Right ventricle myocardium inferior (tissue), 1 donor: ENCODE results near the gene RECQL5. TPM values are rescaled to one million over a fixed set of nuclear protein-coding genes. Genes with fewer than 3 reads are reported as not detected.
"Not testable (repeated sequence)": the region's sequence is repeated elsewhere in the genome, so short reads cannot be mapped to it uniquely, and the experiment has no call there.

Experiments used
- ATAC-seq: fragments of 200-7000 bp; cut with Tn5 transposase; one replicate; pipeline ENCODE4 v1.9.1; 2020; ENCODE audit warnings: mild to moderate bottlenecking, moderate library complexity
- DNase-seq: peaks from one replicate; pipeline ENCODE4 v3.0.0; 2021; ENCODE audit errors: missing footprints
- intact Hi-C: fragments of 100-400 bp; cut with DNase I; formaldehyde crosslinking; loops from one replicate; pipeline ENCODE4 v1.11.0; 2022
- total RNA-seq: library from RNA; stranded (reverse); fragmentation: NEBNext Ultra II Directional; extraction: Animal tissue kit (Norgen Biotek cat#: 25700); gene quantifications from one replicate; pipeline ENCODE4 v1.2.1, GENCODE V29; 2021
- donor health status: DM: no; HTN: yes; CAD: no; lungs with severe emphysema.

RECQL5 gene
- total RNA-seq, 1 donor from 2014 or later = 15.9 TPM

DNA sequence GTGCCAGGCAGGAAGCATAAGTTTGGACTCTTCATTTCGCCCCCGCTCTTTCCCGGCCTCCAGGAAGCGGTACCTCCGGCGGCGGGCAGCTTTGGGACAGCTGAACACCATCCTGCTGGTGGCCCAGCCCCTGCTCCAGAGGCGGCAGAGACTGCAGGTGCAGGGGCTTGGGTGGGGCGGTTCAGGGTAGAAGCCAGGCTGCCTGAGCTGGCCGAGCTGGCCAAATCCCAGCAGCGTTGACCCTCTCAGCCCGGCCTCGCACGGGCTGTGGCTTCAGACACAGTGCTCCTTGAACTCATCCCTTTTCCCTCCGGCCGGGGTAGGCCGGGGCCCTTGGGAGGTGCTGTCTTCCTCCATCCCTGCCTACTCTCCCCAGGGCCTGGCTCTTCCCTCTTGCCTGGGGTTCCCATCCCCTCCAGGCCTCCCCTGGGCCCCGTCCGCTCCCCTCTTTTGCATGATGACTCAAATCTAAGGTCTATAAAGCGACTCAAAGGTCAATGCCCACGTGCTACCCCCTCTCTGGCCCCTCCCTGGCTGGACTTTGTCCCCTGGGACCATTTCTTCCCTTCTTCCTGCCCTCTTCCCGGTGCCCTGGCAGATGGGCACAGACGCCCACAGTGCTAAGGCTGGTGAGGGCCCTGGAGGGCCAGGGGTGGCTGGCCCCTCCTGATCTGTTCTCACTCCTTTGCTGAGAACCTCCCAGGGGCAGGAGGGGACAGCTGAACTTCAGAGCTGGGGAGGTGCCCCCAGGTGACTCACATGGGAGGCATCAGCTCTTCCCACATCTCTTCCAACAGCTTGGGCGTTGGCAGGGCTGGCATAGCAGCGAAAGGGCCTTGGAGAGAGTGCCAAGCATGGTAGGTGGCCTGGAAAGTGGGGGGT lies 56.6 kb downstream of the RECQL5 start:
- DNase-seq (no peak), ATAC-seq (no peak)
- intact Hi-C loops = no loop called here

DNA sequence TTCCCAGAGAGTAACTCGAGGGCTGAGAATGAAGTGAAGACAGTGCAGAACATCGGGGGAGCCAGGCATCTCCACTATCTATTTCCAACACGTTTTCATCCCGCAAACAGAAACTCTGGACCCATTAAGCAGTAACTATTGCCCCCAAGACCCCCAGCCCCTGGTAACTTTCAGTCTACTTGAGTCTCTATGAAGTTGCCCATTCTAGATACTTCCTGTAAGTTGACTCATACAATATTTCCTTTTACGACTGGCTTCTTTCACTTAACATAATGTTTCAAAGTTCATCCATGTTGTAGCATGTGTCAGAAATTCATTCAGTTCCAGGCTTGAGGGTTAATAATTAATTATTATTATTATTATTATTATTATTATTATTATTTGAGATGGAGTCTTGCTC lies 59.9 kb downstream of the RECQL5 start:
- intact Hi-C loops = no loop called here
- ATAC-seq (no peak), DNase-seq (no peak)

DNA sequence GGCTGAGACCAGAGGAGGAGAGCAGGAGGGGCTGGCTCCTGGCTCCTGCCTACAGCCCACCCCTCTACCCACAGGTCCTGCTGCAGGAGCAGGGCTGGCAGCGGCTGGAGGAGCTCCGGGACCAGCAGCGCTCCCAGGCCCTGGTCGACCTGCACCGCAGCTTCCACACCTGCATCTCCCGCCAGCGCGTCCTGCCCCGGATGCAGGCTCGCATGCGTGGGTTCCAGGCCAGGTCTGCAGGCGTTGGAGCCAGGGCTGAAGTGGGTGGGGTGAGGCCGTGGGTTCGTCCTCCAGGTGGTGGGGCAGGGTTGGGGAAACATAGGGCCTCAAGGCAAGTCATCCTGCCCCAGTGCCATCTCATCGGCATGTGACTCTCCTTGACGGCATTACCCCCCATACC lies 61.2 kb downstream of the RECQL5 start:
- no peak for DNase-seq
- intact Hi-C loops = no loop called here
- ATAC-seq = no peak

DNA sequence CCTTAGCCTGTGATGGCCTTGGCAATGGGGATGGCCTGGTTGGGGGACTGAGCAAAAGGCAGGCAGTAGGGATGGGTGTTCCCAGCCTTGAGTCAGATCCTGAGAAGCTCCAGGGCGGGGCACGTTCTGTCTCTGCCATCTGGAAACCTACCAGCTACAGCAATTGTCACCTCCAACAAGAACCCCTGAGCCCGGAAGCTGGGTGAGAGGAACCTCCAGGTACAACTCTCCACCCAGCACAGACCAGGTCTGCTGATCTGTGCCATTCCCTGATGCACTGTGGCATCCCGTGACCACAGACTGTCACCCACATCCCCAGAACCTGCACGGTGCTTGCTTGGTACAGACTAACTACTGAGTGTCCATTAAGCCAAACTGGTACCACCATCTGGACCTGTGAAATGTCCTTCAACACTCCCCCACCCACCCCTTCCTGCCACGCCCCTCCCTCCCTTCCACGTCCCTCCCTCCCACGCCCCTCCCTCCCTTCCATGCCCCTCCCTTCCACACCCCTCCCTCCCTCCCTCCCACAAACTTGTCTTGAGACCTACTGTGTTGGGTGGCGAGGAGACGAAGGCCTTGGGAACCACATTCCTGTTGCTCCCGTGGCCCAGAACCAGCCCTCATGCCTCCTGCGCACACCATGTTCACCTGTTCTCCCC lies 62.8 kb downstream of the RECQL5 start:
- DNase-seq (no peak), ATAC-seq (no peak)
- intact Hi-C loops = no loop called here

DNA sequence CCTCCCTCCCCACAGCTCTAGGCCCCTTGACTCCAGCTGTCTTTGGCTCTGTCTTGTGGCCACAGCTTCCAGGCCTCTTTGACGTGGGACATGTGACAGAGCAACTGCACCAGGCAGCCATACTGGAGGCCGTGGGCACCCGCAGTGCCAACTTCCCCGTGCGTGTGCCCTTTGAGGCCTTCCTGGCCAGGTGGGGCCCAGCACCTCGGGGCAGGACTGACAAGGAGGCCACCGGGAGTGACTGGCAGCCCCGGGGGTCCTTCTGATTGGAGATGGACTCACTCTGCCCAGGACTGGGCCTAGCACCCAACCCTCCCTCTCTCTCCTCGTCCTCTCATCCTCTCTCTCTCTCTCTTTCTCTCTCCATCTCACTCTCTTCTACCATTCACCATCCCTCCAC lies 63.8 kb downstream of the RECQL5 start:
- ATAC-seq (no peak), DNase-seq (no peak)
- intact Hi-C loops = no loop called here

DNA sequence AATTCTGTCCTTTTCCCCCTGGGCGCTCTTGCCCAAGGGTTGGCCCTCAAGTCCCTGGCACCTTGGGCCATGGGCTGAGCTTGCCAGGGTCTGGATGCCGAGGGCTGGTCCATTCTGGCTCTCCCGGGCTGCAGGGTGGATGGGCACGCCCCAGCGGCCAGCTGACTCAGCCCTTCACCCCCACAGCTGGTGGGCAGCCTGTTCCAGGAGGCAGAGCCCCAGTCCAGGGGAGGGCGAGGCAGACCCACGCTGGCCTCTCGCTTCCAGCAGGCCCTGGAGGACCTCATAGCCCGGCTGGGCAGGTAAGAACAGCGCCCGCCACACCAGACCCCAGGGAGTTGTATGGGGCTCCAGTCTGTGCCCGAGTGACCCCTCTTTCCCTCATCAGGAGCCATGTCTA lies 64.3 kb downstream of the RECQL5 start:
- no peak for ATAC-seq
- intact Hi-C loops = no loop called here
- DNase-seq = no peak

DNA sequence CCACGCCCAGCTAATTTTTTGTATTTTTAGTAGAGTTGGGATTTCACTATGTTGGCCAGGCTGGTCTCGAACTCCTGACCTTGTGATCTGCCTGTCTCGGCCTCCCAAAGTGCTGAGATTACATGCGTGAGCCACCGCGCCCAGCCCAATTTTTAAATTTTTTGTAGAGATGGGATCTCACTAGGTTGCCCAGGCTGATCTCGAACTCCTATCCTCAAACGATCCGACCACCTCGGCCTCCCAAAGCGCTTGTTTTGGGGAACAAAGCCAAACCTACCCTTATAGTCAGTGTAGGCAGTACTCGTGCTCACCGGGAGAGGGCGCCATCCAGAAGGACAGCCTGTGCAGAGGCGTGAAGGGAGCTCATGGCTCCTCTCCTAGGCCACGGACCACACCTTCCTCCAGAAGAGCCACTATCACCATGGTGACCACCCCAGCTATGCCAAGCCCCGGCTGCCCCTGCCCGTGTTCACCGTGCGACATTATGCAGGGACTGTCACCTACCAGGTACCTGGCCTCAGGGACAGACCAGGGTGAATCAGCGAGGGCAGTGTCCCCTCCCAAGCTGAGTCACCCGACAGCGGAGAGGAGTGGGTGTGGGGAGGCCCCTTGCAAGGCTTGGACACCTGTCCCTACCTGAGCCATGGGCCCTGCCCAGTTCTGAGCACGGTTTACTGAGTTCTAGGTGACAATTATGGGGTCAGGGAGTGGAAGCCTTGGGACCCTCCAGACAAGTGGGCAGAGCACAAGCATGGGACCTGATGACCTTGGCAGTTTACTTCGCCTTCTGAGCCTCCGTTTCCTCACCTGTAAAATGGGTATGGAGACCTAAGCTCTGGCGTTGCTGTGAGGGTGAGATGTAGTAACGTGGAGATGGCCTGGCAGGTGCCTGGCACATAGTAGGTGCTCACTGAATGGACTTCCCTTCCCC lies 65.6 kb downstream of the RECQL5 start:
- intact Hi-C loops = no loop called here
- DNase-seq (no peak), ATAC-seq (no peak)

DNA sequence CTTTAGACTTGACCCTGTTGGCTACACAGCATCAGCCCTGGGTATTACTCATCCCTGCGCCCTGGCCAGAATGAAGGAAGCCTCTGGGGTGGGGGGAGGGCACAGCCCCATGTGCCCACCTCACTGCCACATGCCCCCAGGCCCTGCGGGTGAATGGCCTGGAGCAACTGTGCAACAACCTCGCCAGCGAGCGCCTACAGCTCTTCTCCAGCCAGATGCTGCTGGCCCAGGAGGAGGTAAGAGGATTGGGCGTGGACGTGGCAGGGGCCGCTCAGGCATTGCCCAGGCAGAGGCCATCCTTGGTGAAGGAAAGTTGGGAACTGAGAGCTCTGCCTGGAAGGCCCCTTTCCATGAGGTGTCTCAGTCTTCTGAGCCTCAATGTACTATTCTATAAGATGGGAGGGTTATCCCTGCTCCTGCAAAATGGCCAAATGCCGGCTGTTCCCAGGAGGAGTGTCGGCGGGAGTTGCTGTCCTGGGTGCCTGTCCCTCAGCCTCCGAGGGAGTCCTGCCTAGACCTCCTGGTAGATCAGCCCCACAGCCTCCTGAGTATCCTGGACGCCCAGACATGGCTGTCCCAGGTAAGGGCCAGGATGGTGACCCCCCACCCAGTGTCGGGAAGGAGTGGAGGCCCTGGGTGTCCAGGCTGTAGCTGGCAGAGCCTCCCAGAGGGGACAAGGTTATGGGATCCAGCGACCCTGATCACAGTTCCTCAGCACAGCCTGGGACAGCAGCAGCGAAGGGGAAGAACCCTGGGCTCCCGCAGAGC lies 70.5 kb downstream of the RECQL5 start:
- ATAC-seq = no peak
- intact Hi-C loops = no loop called here
- no peak for DNase-seq

DNA sequence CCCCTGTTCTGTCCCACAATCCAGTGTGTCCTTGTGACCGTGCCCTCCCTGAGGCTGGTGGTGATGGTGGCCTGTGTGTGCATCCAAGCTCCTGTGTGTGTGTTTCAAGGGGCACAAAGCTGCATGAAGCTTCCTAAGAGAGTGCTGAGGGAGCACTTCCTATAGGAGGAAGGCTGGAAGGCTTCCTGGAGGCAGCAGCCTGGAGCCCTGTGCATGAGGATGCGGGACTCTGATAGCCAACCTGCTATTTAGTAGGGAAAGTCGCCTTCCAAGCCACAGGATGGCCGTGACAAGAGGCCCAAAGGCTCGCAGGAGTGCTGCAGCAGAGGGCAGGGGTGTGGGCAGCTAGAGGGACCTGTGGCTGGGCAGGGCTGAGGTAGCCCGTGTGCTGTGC lies 71.0 kb downstream of the RECQL5 start:
- DNase-seq = no peak
- ATAC-seq = no peak
- intact Hi-C loops = no loop called here

DNA sequence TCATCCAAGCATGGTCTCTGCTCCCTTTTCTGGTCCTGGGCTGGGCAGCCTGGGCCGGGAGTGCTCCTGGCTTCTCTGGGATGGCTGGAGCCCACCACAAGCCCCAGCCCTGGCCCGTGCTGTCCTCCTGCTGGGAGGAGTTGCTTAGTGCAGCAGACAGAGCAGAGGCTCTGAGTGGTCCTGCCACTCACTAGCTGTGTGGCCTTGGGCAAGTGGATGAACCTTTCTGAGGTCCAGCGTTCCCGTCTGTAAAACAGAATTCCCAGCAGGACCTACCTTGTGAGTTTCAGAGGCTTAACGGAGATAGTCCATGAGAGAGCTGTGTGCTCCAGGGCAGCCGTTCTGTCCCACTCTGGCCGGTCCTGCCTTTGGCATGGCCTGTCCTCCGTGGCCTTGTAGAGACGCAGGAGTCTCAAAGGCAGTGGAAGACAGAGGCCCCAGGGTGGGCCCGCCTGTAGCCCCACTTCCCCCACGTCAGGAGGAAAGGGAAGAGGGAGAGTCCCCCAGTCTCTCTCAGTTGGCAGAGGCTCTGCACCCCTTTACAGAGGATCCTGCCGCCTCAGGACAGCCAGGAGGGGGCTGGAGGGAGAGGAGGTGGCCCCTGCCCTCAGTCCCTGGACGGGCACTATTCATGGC lies 71.6 kb downstream of the RECQL5 start:
- intact Hi-C loops = no loop called here
- ATAC-seq = no peak
- no peak for DNase-seq

DNA sequence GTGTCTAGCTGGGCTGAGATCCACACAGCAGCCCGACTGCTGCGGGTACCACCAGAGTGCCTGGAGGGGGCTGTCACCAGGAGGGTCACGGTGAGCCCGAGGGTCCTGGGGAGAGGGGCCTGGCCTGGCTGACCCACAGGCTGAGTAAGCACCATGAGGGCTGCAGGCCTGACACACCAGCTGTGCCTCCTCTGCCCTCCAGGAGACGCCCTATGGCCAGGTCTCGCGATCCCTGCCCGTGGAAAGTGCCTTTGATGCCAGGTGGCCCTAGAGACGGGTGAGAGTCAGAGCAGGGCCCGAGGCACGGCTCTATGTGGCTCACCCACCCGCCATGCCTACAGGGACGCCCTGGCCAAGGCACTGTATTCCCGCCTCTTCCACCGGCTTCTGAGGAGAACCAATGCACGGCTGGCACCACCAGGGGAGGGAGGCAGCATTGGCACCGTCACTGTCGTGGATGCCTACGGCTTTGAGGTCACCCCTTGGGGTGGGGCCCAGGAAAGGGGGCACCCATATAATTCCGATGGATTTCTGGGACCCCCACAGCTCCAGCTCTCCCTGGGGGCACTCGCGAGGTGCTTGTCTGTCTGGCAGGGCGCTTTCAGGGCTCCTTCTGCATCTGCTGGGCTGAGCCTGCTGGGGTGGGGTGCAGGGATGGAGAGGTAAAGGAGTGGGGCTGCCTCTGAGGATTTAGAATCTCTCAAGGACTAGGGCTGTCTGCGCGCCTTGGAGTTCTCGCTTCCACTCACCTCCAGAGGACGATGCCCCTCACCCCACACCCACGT lies 72.3 kb downstream of the RECQL5 start:
- DNase-seq = no peak
- intact Hi-C loops = no loop called here

DNA sequence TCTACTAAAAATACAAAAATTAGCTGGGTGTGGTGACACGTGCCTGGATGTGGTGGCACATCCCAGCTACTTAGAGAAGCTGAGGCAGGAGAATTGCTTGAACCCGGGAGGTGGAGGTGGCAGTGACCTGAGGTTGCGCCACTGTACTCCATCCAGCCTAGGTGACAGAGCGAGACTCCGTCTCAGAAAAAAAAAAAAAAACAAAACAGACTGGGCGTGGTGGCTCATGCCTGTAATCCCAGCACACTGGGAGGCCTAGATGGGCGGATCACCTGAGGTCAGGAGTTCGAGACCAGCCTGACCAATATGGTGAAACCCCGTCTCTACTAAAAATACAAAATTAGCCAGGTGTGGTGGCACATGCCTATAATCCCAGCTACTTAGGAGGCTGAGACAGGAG lies 73.5 kb downstream of the RECQL5 start:
- DNase-seq, ATAC-seq, intact Hi-C loops: not testable (repeated sequence)

More for the DNA sequence above, 72.3 kb downstream of the RECQL5 start:
- ATAC-seq = no peak

DNA sequence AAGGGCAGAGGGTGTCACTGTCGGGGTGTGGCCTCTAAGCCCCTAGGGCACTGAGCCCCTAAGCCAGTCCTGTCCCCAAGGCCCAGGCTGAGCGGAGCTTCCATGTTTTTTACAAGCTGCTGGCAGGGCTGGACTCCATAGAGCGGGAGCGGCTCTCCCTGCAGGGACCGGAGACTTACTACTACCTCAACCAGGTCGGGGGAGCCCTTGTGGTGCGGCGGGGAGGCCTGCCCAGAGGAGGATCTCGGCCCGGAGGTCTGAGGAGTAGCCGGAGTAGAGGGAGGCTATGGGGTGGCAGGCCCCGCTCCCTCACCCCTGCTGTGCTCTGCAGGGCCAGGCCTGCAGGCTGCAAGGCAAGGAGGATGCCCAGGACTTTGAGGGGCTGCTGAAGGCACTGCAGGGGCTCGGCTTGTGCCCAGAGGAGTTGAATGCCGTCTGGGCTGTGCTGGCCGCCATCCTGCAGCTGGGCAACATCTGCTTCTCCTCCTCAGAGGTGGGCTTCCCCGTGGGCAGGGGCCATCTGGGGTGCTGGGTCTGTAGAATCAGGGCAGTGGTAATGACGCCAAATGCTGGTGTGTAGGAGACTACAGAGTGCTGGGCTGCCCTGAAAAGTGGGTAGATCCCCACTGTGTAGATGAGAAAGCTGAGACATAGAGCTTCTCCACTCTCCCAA lies 74.5 kb downstream of the RECQL5 start:
- ATAC-seq (no peak), DNase-seq (no peak)
- intact Hi-C loops = no loop called here

DNA sequence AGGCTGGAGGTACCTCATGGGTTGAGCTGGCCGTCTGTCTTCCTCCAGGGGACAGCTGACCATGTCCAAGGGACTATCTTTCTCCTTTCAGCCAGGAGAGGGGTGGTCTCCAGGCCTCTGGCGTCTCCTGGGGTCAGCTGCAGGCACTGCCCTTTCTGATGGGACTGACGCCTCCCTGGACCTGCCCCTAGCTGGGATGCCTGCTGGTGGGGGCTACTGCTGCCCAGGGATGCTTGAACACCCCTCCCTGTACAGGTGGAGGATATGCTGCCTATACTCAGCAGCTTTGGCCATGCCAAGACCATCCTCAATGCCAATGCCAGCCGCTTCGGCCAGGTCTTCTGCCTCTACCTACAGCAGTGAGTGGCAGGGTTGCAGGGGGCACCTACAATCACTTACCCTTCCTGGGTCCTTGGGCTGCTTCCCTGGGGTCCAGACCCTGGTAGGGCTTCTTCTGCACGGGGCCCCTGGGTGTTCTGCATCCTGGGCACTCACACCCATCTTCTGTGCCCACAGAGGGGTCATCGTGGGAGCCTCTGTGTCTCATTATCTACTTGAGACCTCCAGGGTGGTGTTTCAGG lies 75.1 kb downstream of the RECQL5 start:
- ATAC-seq (no peak), DNase-seq (no peak)
- intact Hi-C loops = no loop called here

DNA sequence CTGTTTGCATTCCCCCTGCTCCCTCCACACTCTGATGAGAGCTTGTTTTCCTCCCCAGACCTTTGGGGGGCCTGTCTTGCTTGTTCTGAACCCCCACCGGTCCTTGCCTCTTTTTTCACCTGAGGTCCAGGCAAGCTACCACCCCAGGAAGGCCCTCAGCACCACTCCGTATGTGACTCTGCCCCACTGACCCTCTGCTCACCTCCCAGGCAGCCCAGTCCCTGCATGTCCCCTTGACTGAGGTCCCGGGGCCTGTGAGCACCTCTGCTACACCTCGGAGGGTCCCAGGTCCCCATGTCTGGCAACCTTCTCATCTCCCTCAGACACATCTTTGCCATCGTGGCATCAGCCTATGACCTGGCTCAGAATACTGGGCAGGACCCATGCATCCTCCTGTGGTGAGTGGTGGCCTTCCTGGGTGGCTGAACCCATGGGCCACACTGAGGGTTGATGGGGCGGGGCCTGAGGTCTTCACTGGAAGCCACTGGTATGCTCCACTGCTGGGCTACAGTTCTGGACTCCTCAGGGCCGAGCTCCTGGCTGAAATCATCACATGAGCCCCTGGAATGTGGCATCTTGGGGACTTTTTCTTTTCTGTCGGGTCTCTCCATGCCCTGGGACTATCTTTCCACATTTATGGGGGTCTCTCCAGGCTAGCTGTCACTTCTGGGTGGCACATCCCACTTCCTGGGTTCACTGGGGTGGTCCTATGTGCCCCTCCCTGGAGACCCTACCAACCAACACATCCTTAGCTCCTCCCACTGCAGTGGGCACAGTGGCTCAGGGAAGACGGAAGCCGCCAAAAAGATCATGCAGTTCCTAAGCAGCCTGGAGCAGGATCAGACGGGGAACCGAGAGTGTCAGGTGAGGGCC lies 75.9 kb downstream of the RECQL5 start:
- no peak for ATAC-seq
- no peak for DNase-seq
- intact Hi-C loops = no loop called here

DNA sequence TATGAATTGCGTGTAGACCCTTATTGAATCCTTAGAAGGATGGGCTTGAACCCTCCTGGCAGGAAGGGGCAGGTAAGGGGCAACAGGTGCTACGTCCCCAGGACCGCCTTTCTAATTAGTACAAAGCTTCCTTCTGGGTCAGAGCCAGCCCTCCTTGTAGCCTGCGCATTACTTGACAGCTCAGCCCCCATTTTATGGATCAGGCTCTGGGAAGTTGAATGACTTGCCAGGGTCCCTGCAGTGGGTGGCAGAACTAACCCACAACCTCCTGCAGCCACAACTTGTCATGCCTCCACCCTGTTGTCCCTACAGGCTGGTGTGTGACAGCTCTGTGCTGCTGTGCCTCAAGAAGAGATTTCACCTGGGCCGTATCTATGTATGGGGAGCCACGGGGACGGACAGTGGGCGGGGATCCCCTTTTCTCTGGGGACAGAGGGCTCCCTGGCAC lies 76.6 kb downstream of the RECQL5 start:
- no peak for DNase-seq
- no peak for ATAC-seq
- intact Hi-C loops = no loop called here
